Non-pigmented ciliary epithelial cell (primary cell): ENCODE data around the gene MAST4.
"Not testable (repeated sequence)": the region's sequence is repeated elsewhere in the genome, so short reads cannot be mapped to it uniquely, and the experiment has no call there.

Experiments
- DNase-seq: peaks from one replicate; pipeline ENCODE4 v3.0.0-alpha.2; 2010; ENCODE audit warnings: low read depth

Gene MAST4

DNA sequence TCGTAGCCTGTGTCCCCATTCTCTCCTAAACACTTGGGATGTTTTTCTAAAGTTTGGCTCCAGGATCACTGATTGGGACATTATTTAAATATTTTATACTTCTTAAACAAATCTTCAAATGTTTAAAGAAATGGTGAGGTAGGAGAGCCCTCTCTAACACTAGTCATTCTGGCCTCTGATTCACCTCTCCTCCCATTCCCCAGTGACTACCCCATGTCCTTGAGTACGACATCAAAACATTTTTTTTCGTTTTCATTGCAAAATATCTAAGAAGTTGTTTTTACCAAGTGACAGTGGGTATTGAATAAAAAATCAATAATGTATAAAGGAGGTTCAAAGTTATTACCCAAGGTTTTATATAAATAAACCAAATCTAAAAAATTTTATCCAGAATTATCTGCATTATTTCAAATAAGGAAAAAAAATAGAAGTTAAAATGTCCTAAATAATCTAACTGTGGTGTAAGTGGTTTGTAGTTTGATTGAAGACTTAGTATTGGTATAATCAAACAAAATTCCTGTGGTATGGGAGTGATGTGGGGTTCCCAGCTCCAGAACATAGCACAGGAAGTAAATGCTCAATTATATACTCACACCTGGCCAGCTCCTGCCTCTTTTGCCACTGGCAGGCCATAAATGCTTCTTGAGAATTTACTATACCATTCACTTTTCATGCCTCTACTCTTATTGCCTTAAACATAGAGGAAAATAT lies 51.1 kb downstream of the MAST4 start:
- DNase-seq: no peak

DNA sequence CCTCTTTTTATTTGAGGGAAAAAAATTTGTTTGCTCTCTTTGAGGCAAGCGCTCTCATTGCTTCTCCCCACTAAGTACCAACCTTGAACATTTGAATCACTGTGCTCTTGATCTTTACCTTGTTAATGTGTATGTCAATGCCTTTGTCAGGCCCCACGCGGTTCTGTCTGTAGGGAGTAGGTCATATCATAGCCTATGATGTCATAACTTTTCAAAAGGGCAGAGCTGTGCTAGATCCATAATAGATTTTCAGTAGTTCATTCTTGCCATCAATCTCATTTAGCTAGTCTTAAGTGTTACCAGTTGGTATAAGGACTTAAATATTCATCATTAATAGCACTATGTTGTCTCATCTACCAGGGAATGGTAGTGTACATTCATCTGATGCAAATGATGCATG lies 56.6 kb downstream of the MAST4 start:
- DNase-seq: no peak

DNA sequence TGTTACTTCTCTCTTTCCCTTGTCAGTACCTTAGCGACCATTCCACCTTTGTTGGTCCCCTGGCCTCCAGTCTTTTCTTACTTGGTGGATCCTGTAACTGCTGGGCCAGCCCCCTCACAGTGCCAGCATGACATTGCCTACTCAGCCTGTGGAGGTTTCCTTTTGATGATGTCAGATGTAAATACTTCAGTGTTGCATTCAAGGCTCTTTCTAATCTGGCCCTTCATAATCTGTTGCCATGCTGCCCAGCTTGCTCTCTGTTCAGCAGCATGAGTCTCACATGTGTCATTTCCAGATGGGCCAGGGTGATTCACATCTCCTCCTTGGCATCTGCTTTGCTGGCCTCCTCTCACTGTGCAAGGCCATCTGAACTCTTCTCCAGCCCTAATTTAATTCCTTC lies 57.1 kb downstream of the MAST4 start:
- DNase-seq: no peak

DNA sequence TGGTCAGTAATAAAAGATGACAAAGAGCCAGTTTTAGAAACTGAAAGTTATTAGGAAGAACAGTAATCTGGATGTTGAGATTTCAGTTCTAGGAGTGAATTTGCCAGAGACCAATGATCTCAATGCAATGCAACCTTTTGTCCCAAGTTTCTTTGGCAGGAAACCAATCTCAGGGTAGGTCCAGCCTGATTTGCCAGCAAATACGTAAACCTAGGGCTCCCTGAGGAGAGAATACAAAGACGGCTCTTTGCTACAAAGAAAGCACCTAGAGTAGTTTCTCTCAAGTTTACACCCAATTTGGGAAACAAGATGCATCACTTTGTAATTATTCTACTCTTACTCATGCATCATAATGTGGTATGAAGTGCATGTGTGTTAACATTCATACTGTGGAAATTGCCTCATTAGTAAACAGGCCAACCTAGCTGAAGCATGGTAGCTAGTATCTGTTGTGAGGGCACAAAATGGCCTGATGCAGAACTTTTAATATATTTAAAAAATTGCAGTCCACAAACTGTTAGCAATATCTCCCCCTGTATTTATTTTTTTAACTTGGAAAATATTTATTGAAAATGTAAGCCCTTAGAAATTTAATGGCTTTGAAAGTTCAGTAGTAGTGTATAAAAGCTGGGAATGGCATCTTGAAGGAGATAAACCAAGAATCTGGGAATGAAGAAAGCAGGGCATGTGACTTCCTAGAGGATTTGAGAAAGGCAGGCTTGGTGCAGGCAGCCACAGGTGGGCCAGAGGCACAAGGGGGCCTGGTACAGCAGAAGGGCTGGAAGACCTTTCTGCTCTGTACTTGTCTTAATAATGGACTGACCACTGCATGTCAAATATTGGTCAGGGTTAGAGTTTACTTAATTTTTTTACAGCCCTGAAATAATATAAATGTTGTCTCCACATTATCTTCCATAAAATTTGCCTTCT lies 59.5 kb downstream of the MAST4 start:
- DNase-seq: no peak

DNA sequence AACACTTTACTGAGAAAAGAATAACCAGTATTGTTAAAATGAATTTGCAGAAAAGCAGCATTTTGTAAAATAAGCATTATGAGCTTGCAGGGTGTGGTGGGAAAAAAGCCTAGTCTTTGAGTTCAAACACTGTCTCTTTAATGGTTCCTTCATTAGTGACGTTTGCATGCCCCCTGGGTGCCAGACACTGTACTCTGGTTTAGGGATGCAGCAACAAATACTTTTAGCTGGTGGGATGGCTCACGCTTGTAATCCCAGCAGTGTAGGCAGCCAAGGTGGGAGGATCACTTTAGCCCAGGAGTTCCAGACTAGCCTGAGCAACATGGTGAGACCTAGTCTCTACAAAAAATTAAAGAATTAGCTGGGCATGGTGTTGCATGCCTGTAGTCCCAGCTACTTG lies 62.3 kb downstream of the MAST4 start:
- DNase-seq: no peak

DNA sequence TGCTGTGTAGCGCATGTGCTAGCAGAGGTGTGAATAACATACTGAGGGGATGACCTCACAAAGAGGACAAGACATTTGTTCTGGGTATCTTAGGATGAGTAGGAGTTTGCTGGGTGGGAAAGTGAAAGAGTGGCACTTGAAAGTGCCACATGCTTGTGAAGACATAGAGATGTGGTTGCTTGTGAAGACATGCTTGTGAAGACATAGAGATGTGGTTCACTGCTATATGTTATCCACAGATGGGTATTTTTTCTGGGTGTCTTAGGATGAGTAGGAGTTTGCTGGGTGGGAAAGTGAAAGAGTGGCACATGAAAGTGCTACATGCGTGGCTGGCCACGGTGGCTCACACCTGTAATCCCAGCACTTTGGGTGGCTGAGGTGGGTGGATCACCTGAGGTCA lies 63.6 kb downstream of the MAST4 start:
- no peak for DNase-seq

DNA sequence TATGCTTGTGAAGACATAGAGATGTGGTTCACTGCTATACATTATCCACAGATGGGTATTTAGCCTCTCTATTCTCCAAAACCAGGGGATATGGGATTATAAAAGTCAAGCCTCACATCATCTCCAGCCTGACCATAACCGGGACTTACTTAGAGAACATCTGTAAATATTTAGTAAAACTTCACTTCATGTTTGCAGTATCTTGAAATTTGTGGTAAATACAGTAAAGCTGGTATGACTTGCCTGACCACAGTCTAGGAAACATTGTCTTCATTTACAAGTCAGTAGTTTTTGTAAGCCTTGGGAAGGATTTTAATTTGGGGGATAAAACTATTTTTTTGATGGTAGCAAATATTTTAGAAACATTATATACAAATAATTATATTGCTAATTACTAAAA lies 64.2 kb downstream of the MAST4 start:
- no peak for DNase-seq

DNA sequence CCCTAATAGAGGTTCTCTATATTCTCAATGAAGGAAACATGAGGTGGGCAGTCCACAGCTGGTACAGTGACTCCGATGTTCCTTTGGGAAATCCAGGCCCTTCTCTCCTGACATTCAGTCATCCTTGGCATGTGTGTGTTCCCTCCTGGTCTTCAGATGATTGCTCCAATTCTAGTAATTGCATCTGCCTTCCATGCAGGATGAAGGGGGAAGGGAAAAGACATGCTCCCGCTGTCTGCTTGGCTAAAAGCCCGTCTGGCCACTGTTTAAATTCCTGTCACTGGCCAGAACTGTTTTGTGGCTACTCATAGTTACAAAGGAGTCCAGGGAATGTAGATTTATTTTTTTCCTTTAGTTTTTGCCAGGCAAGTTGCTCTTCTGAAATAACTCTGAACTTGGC lies 65.0 kb downstream of the MAST4 start:
- no peak for DNase-seq

DNA sequence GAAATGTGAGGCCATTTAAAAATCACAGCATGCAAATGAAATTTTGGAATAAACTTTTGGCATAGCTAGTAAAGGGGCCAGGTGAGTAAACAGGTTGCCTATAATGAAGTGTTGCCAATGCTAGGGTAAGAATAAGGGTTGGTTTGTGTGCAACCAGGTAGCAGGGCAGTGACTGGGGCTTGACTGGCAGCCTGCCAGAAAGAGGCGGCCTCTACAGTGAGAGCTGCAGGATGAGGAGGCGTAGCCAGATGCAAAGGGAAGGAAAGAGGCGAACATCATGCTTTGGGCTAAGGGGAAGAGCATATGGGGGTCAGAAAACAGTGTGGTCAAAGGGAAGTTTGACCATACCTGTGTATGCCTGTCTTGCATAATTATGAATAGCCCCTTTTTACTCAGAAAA lies 70.6 kb downstream of the MAST4 start:
- DNase-seq: no peak

DNA sequence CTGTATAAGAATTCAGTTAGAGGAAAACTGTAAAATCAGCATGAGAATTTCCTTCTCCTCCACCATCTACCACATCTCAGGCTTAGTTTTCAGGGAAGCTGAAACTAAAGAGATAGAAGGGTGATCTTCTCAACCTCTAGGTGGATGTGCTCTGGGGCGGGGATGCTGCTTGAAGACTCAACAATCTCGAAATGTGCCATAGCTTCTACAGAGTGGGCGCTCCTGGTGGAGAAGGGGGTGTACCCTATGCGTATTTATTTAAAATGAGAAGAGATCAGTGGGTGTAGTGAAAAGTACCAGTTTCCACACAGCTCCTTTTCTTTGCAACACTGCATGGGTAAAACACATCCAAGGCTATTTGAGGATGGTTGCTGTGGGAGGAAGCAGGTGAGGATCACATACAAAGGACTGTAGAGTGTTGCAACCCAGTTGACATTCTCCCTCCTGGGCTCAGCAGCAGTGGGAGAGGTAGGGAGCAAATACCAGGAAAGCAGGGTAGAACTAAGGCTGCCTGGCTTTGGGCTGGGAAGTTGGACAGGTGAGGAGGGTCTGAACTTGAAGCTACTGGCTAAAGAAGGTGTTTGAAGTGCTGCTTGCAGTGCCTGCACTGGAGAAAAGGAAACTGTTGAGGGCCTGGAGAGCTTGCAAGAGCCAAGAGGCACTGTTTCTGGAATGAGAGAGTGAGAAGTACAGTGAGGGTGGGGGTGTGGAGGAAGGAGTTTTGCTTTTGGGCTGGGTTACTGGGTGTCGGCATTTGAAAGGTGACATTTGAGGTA lies 73.1 kb downstream of the MAST4 start:
- no peak for DNase-seq

DNA sequence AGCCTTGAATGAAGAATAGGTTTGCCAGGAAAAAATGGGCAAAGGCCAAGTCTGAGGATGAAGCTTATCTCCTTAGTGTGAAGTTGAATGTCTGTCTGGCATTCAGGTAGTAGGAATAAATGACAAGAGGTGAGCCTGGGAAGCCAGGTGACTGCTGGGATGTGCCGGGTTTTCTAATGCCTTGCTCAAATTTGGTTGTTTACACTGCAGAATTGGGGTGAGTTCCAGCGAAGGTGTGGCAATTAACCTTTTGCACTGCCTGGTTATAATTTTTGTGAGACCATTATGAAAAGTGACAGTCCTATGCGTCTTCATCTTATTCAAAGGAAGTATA lies 73.6 kb downstream of the MAST4 start:
- no peak for DNase-seq

DNA sequence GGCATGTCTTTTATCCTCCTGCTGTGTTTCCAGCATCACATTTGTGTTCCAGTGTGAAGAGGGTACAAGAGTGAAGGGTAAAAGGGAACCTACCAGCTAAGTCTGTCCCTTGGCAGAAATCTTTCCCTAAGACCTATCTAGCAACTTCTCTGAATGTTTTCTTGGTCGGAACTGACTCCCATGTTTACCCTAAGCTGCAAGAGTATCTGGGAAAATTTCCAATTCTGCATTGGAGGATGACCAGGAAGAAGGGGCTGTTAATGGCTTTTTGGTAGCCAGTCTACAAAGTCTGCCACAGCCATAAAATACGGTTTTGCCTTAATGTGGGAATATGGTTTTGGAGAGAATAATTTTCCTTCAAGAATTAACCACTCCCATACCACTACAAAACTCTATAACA lies 75.1 kb downstream of the MAST4 start:
- no peak for DNase-seq

DNA sequence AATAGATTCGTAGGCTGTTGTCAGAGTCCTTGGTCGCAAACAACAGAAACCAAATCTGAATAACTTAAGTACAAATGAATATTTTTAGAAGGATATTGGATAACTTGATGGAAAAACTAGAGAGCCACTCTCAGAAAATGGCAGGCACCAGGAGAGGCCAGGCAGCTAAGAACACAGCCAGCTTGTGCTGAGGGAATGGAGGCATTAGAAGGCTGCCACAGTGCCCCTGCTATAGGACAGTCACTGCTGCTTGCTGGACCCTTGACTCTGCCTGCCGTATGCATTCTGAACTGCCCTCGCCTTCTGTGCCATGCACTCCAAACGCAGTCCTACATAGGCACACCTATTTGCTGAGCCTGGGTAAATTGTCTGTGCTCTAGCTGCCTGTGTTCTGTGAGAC lies 78.6 kb downstream of the MAST4 start:
- DNase-seq: no peak

DNA sequence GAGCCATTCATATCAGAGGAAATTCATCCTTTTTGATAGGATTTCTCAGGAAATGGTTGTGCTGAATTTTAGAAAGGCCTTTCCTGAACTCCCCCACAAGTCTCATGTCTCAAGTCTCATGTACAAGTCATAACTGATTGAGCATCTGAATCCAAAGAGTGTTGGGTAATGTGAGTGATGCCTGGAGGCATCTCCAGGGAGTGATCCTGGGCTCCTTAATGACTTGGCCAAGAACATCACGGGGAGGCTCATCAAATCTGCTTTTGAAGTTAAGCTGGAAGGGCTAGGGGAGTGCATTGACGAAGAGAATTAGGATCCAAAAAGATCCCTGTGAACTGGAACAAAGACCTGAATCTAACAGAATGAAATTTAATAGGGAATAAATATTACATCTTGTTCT lies 79.2 kb downstream of the MAST4 start:
- DNase-seq: no peak

DNA sequence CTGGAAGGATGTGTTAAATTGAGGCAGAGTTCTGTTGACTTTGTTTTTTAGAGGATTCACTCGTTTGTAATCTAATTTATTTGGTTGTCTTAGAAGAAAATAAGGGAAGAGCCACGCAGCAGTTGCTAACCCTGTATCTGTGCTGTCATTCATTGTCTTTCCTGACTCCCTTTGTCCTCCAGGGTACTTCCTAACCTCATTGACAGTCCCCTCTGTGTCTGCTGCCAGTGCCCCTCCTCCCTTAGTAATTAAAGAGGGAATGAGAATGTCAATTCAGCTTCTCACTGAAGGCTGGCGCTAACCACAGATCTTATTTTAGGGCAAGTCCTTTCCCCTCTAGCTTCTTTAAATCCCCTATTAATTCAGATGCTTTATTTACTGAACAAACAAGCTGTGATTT lies 84.0 kb downstream of the MAST4 start:
- DNase-seq: no peak

DNA sequence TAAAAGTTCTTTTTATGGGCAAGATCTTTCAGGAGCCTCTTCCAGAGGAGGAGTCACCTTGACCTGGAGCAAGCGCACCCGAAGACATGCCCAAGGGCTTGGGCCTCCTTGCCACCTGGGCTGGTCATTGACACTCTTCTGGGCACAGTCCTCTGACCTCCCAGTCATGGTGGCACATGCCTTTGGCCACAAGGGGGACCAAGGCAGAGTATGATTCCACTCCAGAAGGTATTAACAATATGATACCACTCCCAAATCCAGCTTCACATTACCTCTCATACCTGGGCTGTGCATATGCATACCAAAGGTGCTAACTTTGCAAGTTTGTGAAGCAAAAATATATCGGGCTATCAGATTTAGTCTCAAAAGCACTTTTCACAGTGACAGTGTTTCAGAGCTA lies 84.6 kb downstream of the MAST4 start:
- DNase-seq: no peak

DNA sequence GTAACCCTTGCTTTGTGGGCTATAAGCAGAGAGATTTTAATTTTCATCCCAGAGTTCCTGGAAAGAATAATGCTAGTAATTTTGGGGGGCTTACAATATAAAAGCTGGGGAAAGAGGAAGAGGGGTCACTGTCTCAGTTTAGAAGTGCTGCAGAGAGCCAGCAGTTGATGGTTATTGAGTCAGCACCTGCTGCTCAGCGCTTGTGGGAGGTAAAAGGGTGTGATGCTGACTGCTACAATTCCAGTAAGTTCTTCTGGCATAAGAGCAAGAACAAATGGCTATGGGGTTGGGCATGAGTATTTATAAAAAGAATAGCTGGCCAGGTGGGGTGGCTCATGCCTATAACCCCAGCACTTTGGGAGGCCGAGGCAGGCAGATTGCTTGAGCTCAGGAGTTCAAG lies 88.5 kb downstream of the MAST4 start:
- no peak for DNase-seq

DNA sequence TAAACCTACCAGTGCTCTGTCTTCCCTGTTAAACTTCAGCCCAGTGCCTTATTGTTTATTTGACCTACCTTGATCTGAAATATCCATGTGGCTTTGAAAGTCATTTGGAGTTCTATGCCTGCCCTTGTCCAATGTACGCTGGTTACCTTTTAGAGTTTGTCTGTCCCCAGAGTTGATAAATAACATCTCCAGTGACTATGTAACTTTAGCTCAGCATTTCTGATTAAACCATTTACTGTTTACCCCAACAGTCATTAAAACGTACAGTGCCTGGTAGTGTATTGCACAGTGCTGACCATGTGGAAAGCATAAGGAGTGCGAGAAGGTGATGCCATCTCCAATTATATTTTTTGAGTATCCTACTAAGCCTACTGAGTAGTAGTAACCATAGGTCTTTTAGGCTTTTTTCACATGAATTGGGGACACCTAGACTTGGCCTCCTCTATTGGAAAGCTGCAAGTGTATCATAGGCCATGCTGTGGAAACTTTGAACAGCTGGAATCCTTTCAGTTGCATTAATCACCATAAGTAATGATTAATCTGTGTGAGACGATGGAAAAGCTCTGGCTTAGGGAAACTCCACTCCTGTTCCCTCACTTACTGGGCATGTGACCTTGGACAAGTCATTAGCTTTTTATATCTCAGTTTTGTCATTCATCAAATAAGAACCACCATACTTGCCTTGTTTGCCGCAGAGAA lies 93.5 kb downstream of the MAST4 start:
- DNase-seq: no peak

DNA sequence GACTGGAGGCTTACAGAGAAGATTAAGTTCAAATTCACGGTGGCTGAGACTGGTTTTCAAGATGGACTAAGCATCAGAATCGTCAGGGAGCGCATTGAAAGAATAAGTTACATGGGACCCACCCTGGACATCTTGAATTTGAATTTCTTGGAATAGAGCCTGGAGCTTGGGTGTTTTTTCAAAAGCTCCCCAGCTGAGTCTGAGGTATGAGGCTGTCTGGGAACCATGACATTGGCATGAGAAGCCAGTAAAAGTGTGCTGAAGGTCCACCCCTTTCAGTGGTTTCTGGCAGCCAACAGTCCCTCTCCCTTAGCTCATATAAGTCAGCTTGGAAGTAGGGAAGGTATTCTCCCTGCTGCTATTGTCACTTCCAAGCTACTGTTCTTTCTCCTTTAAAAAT lies 97.8 kb downstream of the MAST4 start:
- DNase-seq: no peak

DNA sequence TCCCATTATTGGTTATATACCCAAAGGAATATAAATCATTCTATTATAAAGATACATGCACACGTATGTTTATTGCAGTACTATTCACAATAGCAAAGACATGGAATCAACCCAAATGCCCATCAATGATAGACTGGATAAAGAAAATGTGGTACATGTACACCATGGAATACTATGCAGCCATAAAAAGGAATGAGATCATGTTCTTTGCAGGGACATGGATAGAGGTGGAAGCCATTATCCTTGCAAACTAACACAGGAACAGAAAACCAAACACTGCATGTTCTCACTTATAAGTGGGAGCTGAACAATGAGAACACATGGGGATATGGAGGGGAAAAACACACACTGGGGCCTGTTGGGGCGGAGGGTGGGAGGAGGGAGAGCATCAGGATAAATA lies 99.6 kb downstream of the MAST4 start:
- DNase-seq: not testable (repeated sequence)

DNA sequence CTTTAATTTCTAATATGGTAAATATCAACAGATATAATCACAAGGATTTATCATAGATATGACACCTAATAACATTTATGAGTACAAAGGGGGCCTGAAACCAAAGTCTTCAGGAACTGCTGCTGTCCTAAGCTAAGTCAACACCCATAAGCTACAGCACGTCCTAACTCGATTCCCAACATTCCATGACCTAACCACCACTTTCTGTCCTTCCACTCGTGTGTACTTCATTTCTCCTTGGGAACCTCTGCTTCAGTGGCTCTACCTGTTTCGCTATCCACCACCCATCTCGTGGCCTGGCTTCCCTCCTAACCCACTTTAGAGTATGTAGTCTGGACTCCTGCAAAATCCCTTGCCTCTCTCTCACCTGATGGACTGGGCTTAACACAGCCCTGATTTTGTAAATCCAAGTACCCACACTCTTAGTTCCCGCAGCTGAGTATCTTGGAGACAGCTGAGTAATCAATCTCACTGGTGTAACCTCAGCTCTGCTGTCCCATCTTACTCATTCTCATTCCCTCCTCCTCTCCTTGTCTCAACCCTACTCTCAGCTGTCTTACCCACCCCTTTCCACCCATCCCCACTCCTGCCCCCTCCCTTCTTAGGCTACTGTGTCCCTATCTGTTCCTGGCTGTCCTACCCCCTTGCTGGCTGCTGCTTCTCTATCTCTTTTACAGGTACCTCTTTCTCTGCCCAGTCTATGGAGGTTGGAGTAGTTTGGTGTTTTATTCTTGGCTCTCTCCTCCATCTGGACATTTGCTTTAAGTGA lies 101.8 kb downstream of the MAST4 start:
- no peak for DNase-seq

DNA sequence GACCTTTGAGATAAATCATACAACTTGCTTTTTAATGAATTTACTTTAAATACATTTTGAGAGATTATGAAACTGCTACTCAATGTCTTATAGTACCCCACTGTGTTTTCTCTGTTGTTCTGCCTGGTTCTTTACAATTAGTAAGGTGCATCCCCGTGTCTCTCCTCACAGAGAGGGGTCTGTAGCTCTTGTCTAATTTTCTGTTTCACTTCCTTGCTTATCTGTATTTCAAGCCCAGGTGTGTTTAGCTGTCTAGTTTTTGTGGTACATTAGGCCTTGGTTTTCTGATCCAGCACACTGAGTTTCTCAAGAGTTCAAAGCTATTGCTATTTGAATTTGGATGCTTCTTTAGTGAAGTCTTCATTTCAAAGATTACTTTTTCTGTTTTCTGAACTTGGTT lies 105.1 kb downstream of the MAST4 start:
- no peak for DNase-seq
